ENCODE data around the gene AK5. TPM values are rescaled to one million over a fixed set of nuclear protein-coding genes. Genes with fewer than 3 reads are reported as not detected.
A peak's percentile ranks its signal among the peaks of the same experiment; 100 is the strongest.

AK5 gene
- total and polyA plus RNA-seq, 8 donors: 0.11 to 0.87 (median 0.28) TPM; not detected in 1

GRCh38 chr1:77585610-77586314, 303.9 kb downstream of the AK5 start:
- intact Hi-C loops (cut with DNase I): no loop called here
- no peaks in the 10 kb centered on the region for H3K27me3 ChIP-seq
- H3K9me3 ChIP-seq: no peaks in the 10 kb centered on the region
- no peak overlapping the region for H3K27ac ChIP-seq
- WGBS, 2 donors: 51 to 63% methylated on average over 2 of the region's 2 CpGs
- DNase-seq: no peak
- TF ChIP-seq CTCF (IDR thresholded peaks at IDR 0.05): no peak
- H3K4me3 ChIP-seq: no peak overlapping the region
- FAIRE-seq: no peak
- peaks cover 0 to 11% (median 0%) of the 10 kb centered on the region in 3 donors for H3K36me3 ChIP-seq
- peak in 1 of 4 donors; percentile 29 for ATAC-seq
- H3K4me1 ChIP-seq: no peaks in the 10 kb centered on the region

GRCh38 chr1:77589231-77589630, 307.4 kb downstream of the AK5 start:
- no peak for ATAC-seq

GRCh38 chr1:77590651-77591050, 308.8 kb downstream of the AK5 start:
- no peak for ATAC-seq
- intact Hi-C loops (cut with DNase I): no loop called here
- 95% methylated on average over 1 of the region's 1 CpG for WGBS, 2 donors

More at GRCh38 chr1:77589231-77589630, 307.4 kb downstream of the AK5 start:
- no peak for TF ChIP-seq CTCF (IDR thresholded peaks at IDR 0.05)
- FAIRE-seq (no peak), DNase-seq (no peak)
- Histone ChIP-seq H3K27me3 (no peaks in the 10 kb centered on the region), H3K27ac (no peak overlapping the region), H3K36me3 (no peaks in the 10 kb centered on the region), H3K9me3 (no peaks in the 10 kb centered on the region), H3K4me1 (no peaks in the 10 kb centered on the region), H3K4me3 (no peak overlapping the region)
- WGBS, 2 donors: 97 to 98% methylated on average over 5 of the region's 5 CpGs
- intact Hi-C loops (cut with DNase I): no loop called here

GRCh38 chr1:77592906-77593305, 311.1 kb downstream of the AK5 start:
- H3K4me3 ChIP-seq: no peak overlapping the region
- H3K4me1 ChIP-seq: no peaks in the 10 kb centered on the region
- ATAC-seq (no peak), FAIRE-seq (no peak), DNase-seq (no peak)
- WGBS, 2 donors: 97 to 99% methylated on average over 2 of the region's 2 CpGs
- no peak for TF ChIP-seq CTCF (IDR thresholded peaks at IDR 0.05)
- no peaks in the 10 kb centered on the region for H3K27me3 ChIP-seq
- H3K36me3 ChIP-seq: no peaks in the 10 kb centered on the region
- no peaks in the 10 kb centered on the region for H3K9me3 ChIP-seq
- no peak overlapping the region for H3K27ac ChIP-seq
- intact Hi-C loops (cut with DNase I): no loop called here

More at GRCh38 chr1:77590651-77591050, 308.8 kb downstream of the AK5 start:
- FAIRE-seq (no peak), DNase-seq (no peak)
- TF ChIP-seq CTCF (IDR thresholded peaks at IDR 0.05): no peak
- Histone ChIP-seq H3K4me3 (no peak overlapping the region), H3K36me3 (no peaks in the 10 kb centered on the region), H3K27me3 (no peaks in the 10 kb centered on the region), H3K9me3 (no peaks in the 10 kb centered on the region), H3K27ac (no peak overlapping the region), H3K4me1 (no peaks in the 10 kb centered on the region)

- FAIRE-seq (peak; percentile 76), ATAC-seq (no peak), DNase-seq (no peak)
- Histone ChIP-seq H3K27ac (no peak overlapping the region), H3K4me3 (no peak overlapping the region), H3K4me1 (peaks cover 0 to 4% (median 0%) of the 10 kb centered on the region in 3 donors), H3K9me3 (no peaks in the 10 kb centered on the region), H3K27me3 (no peaks in the 10 kb centered on the region), H3K36me3 (no peaks in the 10 kb centered on the region)
- TF ChIP-seq CTCF (IDR thresholded peaks at IDR 0.05): no peak
- intact Hi-C loops (cut with DNase I): no loop called here
- 94 to 98% methylated on average over 1 of the region's 1 CpG for WGBS, 2 donors
These were observed 312.7 kb downstream of the AK5 start for GRCh38 chr1:77594366-77595112.

Measured in pancreas (tissue), 10 donors.